Measurements from ENCODE around the gene PDE10A. TPM values are rescaled to one million over a fixed set of nuclear protein-coding genes. Genes with fewer than 3 reads are reported as not detected.

PDE10A gene
- total RNA-seq, 4 donors from 2014 or later = 0.59 to 3.1 (median 2.0) TPM

GRCh38 chr6:165422192-165422591, 240.8 kb downstream of the PDE10A start:
- H3K27me3 ChIP-seq = no peaks in the 10 kb centered on the region
- no peaks in the 10 kb centered on the region for H3K4me1 ChIP-seq
- no peaks in the 10 kb centered on the region for H3K9me3 ChIP-seq
- H3K27ac ChIP-seq = no peak overlapping the region
- DNase-seq (ENCODE audit: low spot score in 2 of 2) = no peak
- TF ChIP-seq POLR2AphosphoS5 (IDR thresholded peaks at IDR 0.05) = no peak
- no peak for TF ChIP-seq POLR2A (IDR thresholded peaks at IDR 0.05)
- no peak for TF ChIP-seq EP300 (IDR thresholded peaks at IDR 0.05)
- no peak for TF ChIP-seq CTCF (IDR thresholded peaks at IDR 0.05)
- WGBS = 96% methylated on average over 11 of the region's 11 CpGs
- H3K36me3 ChIP-seq = no peaks in the 10 kb centered on the region
- H3K4me3 ChIP-seq = no peak overlapping the region

DNA sequence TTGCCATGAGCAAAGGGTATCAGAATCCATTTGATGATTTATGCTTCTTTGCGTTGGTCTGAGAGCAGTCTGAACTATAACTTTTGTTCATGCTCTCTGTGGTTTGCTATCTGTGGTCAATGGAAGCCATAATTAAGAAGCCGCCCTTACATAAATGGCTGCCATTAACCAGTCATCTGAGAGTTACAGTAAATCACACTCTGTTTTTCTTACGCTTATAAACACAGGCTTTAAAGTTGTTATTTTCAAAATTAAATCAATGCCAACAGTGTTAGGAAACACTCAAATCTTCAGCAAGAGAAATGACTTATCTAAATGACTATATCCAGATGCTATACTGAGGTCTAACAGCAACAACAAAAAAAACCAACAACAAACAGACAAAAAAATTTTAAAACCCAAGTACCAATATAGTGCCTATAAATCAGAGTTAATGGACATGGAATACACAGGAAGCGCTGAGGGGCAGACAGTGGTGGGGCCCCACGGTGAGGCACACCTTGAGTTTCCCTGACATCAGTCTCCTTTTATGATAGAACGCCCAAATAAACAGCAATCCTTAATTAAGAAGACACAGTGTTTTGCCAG, 245.7 kb downstream of the PDE10A start:
- Histone ChIP-seq H3K27me3 (no peaks in the 10 kb centered on the region), H3K4me1 (no peaks in the 10 kb centered on the region), H3K36me3 (no peaks in the 10 kb centered on the region), H3K27ac (no peak overlapping the region), H3K4me3 (no peak overlapping the region), H3K9me3 (no peaks in the 10 kb centered on the region)
- WGBS = 69% methylated on average over 6 of the region's 6 CpGs
- DNase-seq (ENCODE audit: low spot score in 2 of 2) = no peak
- TF ChIP-seq CTCF (IDR thresholded peaks at IDR 0.05) (no peak), POLR2A (IDR thresholded peaks at IDR 0.05) (no peak), EP300 (IDR thresholded peaks at IDR 0.05) (no peak), POLR2AphosphoS5 (IDR thresholded peaks at IDR 0.05) (no peak)

DNA sequence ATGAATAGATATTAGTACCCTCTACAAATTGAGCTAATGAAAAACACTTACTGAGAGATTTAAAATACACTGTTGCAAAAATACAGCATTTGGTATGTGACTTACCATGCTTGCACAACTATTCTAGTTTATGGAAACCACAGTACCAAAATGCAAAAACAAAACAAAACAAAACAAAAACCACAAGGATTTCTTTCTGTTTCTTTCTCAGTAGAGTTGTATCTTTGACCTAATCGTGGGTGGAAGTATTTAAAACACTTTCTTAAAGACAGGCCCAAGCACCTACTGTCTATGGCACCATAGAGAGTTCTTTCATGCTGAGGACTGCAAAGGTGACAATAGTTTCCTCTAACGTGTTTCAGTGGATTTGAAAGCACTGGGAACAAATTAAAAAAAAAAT, 258.3 kb downstream of the PDE10A start:
- WGBS = 51% methylated on average over 2 of the region's 2 CpGs
- no peaks in the 10 kb centered on the region for H3K36me3 ChIP-seq
- TF ChIP-seq EP300 (IDR thresholded peaks at IDR 0.05) (no peak), POLR2AphosphoS5 (IDR thresholded peaks at IDR 0.05) (no peak), POLR2A (IDR thresholded peaks at IDR 0.05) (no peak), CTCF (IDR thresholded peaks at IDR 0.05) (no peak)
- H3K4me3 ChIP-seq = no peak overlapping the region
- no peaks in the 10 kb centered on the region for H3K9me3 ChIP-seq
- no peaks in the 10 kb centered on the region for H3K27me3 ChIP-seq
- no peak for DNase-seq (ENCODE audit: low spot score in 2 of 2)
- no peak overlapping the region for H3K27ac ChIP-seq
- no peaks in the 10 kb centered on the region for H3K4me1 ChIP-seq

DNA sequence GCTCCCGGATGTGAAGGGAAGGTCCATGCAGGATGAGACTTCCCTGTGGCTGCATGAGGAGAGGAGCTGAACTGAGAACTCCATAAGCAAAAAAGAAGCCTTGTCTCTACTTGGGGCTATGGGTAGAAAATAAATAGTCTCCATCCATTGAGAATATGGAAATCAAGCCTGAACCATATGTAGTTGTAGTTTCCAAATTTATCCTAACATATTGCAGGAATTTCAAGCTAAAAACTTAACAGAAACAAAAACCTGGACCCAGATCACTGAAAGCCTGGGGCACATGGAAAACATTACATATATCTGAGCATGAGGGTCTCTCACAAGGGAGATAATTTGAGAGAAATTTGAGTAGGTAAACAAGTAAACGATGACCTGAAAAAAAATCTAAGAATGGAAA, 258.7 kb downstream of the PDE10A start:
- TF ChIP-seq CTCF (IDR thresholded peaks at IDR 0.05) = no peak
- TF ChIP-seq POLR2A (IDR thresholded peaks at IDR 0.05) = no peak
- TF ChIP-seq EP300 (IDR thresholded peaks at IDR 0.05) = no peak
- TF ChIP-seq POLR2AphosphoS5 (IDR thresholded peaks at IDR 0.05) = no peak
- Histone ChIP-seq H3K36me3 (no peaks in the 10 kb centered on the region), H3K4me1 (no peaks in the 10 kb centered on the region), H3K4me3 (no peak overlapping the region), H3K9me3 (no peaks in the 10 kb centered on the region), H3K27ac (no peak overlapping the region), H3K27me3 (no peaks in the 10 kb centered on the region)
- DNase-seq (ENCODE audit: low spot score in 2 of 2) = no peak
- 71% methylated on average over 2 of the region's 2 CpGs for WGBS

GRCh38 chr6:165403006-165403595, 259.9 kb downstream of the PDE10A start:
- no peak for TF ChIP-seq POLR2AphosphoS5 (IDR thresholded peaks at IDR 0.05)
- no peak for TF ChIP-seq CTCF (IDR thresholded peaks at IDR 0.05)
- TF ChIP-seq EP300 (IDR thresholded peaks at IDR 0.05) = no peak
- no peak for TF ChIP-seq POLR2A (IDR thresholded peaks at IDR 0.05)
- no peak overlapping the region for H3K4me3 ChIP-seq
- no peak overlapping the region for H3K27ac ChIP-seq
- no peaks in the 10 kb centered on the region for H3K9me3 ChIP-seq
- no peaks in the 10 kb centered on the region for H3K4me1 ChIP-seq
- DNase-seq (ENCODE audit: low spot score in 2 of 2) = no peak
- H3K36me3 ChIP-seq = no peaks in the 10 kb centered on the region
- 83% methylated on average over 7 of the region's 7 CpGs for WGBS
- H3K27me3 ChIP-seq = no peaks in the 10 kb centered on the region

Data from suprapubic skin (tissue), 4 donors.